Uterus (tissue), 2 donors: ENCODE results near the gene ADM5.

Experiments used
- POLR2A ChIP-seq, 2 donors: fragments of 450-650 bp; IDR thresholded peaks; one replicate each; pipeline ENCODE4 v1.6.1; 2016; ENCODE audit warnings: antibody characterized with exemption in 2 of 2, mild to moderate bottlenecking in 1 of 2, moderate library complexity in 1 of 2
- TF ChIP-seq, protein P1 (sequence below), 4 experiments: fragments of 200-600 bp in 2 of 4; fragments of 450-650 bp in 2 of 4; sonication (generic) in 2 of 4; IDR thresholded peaks; one replicate each; pipeline ENCODE4 v1.5.1; 2016 to 2019; ENCODE audit warnings: antibody characterized with exemption in 4 of 4, mild to moderate bottlenecking in 2 of 4, moderate library complexity in 1 of 4

GRCh38 chr19:49645592-49645991, 43.8 kb upstream of the ADM5 start:
- TF ChIP-seq, protein P1, sequence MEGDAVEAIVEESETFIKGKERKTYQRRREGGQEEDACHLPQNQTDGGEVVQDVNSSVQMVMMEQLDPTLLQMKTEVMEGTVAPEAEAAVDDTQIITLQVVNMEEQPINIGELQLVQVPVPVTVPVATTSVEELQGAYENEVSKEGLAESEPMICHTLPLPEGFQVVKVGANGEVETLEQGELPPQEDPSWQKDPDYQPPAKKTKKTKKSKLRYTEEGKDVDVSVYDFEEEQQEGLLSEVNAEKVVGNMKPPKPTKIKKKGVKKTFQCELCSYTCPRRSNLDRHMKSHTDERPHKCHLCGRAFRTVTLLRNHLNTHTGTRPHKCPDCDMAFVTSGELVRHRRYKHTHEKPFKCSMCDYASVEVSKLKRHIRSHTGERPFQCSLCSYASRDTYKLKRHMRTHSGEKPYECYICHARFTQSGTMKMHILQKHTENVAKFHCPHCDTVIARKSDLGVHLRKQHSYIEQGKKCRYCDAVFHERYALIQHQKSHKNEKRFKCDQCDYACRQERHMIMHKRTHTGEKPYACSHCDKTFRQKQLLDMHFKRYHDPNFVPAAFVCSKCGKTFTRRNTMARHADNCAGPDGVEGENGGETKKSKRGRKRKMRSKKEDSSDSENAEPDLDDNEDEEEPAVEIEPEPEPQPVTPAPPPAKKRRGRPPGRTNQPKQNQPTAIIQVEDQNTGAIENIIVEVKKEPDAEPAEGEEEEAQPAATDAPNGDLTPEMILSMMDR (IDR thresholded peaks at IDR 0.05): no peak
- TF ChIP-seq POLR2A (IDR thresholded peaks at IDR 0.05): no peak
